GM18951 (cell line): ENCODE measurements around the gene MATCAP1.

ENCODE experiments used
- POLR2A ChIP-seq: IDR thresholded peaks from 4 replicates; pipeline ENCODE4 v1.6.1; 2011; ENCODE audit warnings: mild to moderate bottlenecking; ENCODE audit not compliant: insufficient read length, insufficient read depth; ENCODE audit errors: extremely low read depth
- in situ Hi-C: fragments of 300-500 bp; cut with MboI; formaldehyde crosslinking; loops from one replicate; pipeline ENCODE4 v1.12.0; 2022; ENCODE audit warnings: low sequenced_read_pairs, mixed read lengths, inconsistent platforms; ENCODE audit not compliant: unreplicated experiment

MATCAP1 gene

GRCh38 chr16:67183627-67184452 lies at the start of gene MATCAP1:
Gene MATCAP1 (minus strand): TSS chr16:67183963. CDS start chr16:67180610, 3,353 bp downstream.
- in situ Hi-C loops, result no loop called here

GRCh38 chr16:67230809-67231660 lies 47.3 kb upstream of the MATCAP1 start:
- TF ChIP-seq POLR2A, result peak; percentile 26
- in situ Hi-C loops, result no loop called here

More at GRCh38 chr16:67183627-67184452, at the start of gene MATCAP1:
- peak; percentile 61 for TF ChIP-seq POLR2A

- no peak for TF ChIP-seq POLR2A
- in situ Hi-C loops, result no loop called here
These were observed 46.4 kb upstream of the MATCAP1 start for GRCh38 chr16:67229906-67230808.

GRCh38 chr16:67228905-67229304 lies 45.1 kb upstream of the MATCAP1 start:
- no peak for TF ChIP-seq POLR2A
- in situ Hi-C loops, result no loop called here

GRCh38 chr16:67228034-67228785 lies 44.4 kb upstream of the MATCAP1 start:
- in situ Hi-C loops, result no loop called here
- no peak for TF ChIP-seq POLR2A

- TF ChIP-seq POLR2A, result no peak
- in situ Hi-C loops, result no loop called here
These were observed 43.8 kb upstream of the MATCAP1 start for GRCh38 chr16:67227567-67227921.

- in situ Hi-C loops, result no loop called here
- TF ChIP-seq POLR2A, result peak; percentile 70
These were observed 43.2 kb upstream of the MATCAP1 start, which contains the start of gene TMEM208 for GRCh38 chr16:67226804-67227566. Gene TMEM208 (plus strand): TSS chr16:67227130. CDS start chr16:67227219, 89 bp downstream.

- in situ Hi-C loops, result no loop called here
- TF ChIP-seq POLR2A, result no peak
These were observed 42.6 kb upstream of the MATCAP1 start for GRCh38 chr16:67226295-67226803.

- TF ChIP-seq POLR2A, result no peak
- in situ Hi-C loops, result no loop called here
These were observed 40.2 kb upstream of the MATCAP1 start for GRCh38 chr16:67223992-67224391.

GRCh38 chr16:67216612-67217490 lies 33.1 kb upstream of the MATCAP1 start:
- TF ChIP-seq POLR2A, result no peak

More at GRCh38 chr16:67216612-67217490, 33.1 kb upstream of the MATCAP1 start:
- in situ Hi-C loops, result no loop called here
